Measurements from ENCODE around the gene CTNNA2. TPM values are rescaled to one million over a fixed set of nuclear protein-coding genes. Genes with fewer than 3 reads are reported as not detected.

CTNNA2 gene
- total and polyA plus RNA-seq, 9 donors, result 0.32 to 1.4 (median 0.37) TPM; not detected in 3

- no peak for DNase-seq
- Histone ChIP-seq H3K36me3 (no peaks in the 10 kb centered on the region), H3K4me3 (no peak overlapping the region), H3K9me3 (no peaks in the 10 kb centered on the region), H3K4me1 (ENCODE audit: insufficient read depth) (no peaks in the 10 kb centered on the region), H3K27ac (no peak overlapping the region), H3K27me3 (no peaks in the 10 kb centered on the region)
- TF ChIP-seq POLR2A (IDR thresholded peaks at IDR 0.05) (no peak), CTCF (IDR thresholded peaks at IDR 0.05) (no peak), EP300 (IDR thresholded peaks at IDR 0.05) (no peak)
- WGBS, 3 donors, result 81 to 83% (median 81%) methylated on average over 3 of the region's 3 CpGs
- intact Hi-C loops (cut with DNase I), result no loop called here
Measured at GRCh38 chr2:79985145-79985544, 472.3 kb downstream of the CTNNA2 start.

GRCh38 chr2:79985571-79985970 lies 472.7 kb downstream of the CTNNA2 start:
- intact Hi-C loops (cut with DNase I), result no loop called here
- TF ChIP-seq EP300 (IDR thresholded peaks at IDR 0.05), result no peak
- TF ChIP-seq POLR2A (IDR thresholded peaks at IDR 0.05), result no peak
- no peak for TF ChIP-seq CTCF (IDR thresholded peaks at IDR 0.05)
- no peak overlapping the region for H3K4me3 ChIP-seq

GRCh38 chr2:79993144-79993543 lies 480.3 kb downstream of the CTNNA2 start:
- intact Hi-C loops (cut with DNase I), result no loop called here
- no peak for TF ChIP-seq POLR2A (IDR thresholded peaks at IDR 0.05)
- no peak for TF ChIP-seq EP300 (IDR thresholded peaks at IDR 0.05)
- TF ChIP-seq CTCF (IDR thresholded peaks at IDR 0.05), result no peak
- no peaks in the 10 kb centered on the region for H3K9me3 ChIP-seq
- H3K4me1 ChIP-seq (ENCODE audit: insufficient read depth), result no peaks in the 10 kb centered on the region
- H3K27me3 ChIP-seq, result no peaks in the 10 kb centered on the region
- no peak overlapping the region for H3K4me3 ChIP-seq
- 49 to 56% (median 54%) methylated on average over 3 of the region's 3 CpGs for WGBS, 3 donors
- no peak overlapping the region for H3K27ac ChIP-seq
- H3K36me3 ChIP-seq, result no peaks in the 10 kb centered on the region
- DNase-seq, result no peak

More at GRCh38 chr2:79985571-79985970, 472.7 kb downstream of the CTNNA2 start:
- no peaks in the 10 kb centered on the region for H3K4me1 ChIP-seq (ENCODE audit: insufficient read depth)
- DNase-seq, result no peak
- no peaks in the 10 kb centered on the region for H3K36me3 ChIP-seq
- no peaks in the 10 kb centered on the region for H3K9me3 ChIP-seq
- no peaks in the 10 kb centered on the region for H3K27me3 ChIP-seq
- 86 to 92% (median 91%) methylated on average over 2 of the region's 2 CpGs for WGBS, 3 donors
- H3K27ac ChIP-seq, result no peak overlapping the region

GRCh38 chr2:79994161-79994560 lies 481.3 kb downstream of the CTNNA2 start:
- H3K4me1 ChIP-seq (ENCODE audit: insufficient read depth), result no peaks in the 10 kb centered on the region
- TF ChIP-seq EP300 (IDR thresholded peaks at IDR 0.05), result no peak
- H3K36me3 ChIP-seq, result no peaks in the 10 kb centered on the region
- no peaks in the 10 kb centered on the region for H3K9me3 ChIP-seq
- no peak overlapping the region for H3K27ac ChIP-seq
- no peaks in the 10 kb centered on the region for H3K27me3 ChIP-seq
- no peak overlapping the region for H3K4me3 ChIP-seq
- intact Hi-C loops (cut with DNase I), result no loop called here
- WGBS, 3 donors, result 71 to 82% (median 77%) methylated on average over 5 of the region's 5 CpGs
- no peak for DNase-seq

- Histone ChIP-seq H3K27ac (no peak overlapping the region), H3K27me3 (no peaks in the 10 kb centered on the region), H3K4me1 (ENCODE audit: insufficient read depth) (no peaks in the 10 kb centered on the region), H3K4me3 (no peak overlapping the region), H3K36me3 (no peaks in the 10 kb centered on the region), H3K9me3 (no peaks in the 10 kb centered on the region)
- TF ChIP-seq CTCF (IDR thresholded peaks at IDR 0.05), result no peak
- TF ChIP-seq EP300 (IDR thresholded peaks at IDR 0.05), result no peak
- TF ChIP-seq POLR2A (IDR thresholded peaks at IDR 0.05), result no peak
- intact Hi-C loops (cut with DNase I), result no loop called here
- no peak for DNase-seq
Measured at GRCh38 chr2:79994965-79995364, 482.1 kb downstream of the CTNNA2 start.
